Measurements from ENCODE around the gene A4GALT.

Gene A4GALT

GRCh38 chr22:42701694-42702093 is 19.0 kb downstream of the A4GALT start:
- no peak for DNase-seq (ENCODE audit: low spot score)

GRCh38 chr22:42700901-42701300 is 19.8 kb downstream of the A4GALT start:
- no peak for DNase-seq (ENCODE audit: low spot score)

GRCh38 chr22:42700355-42700754 is 20.3 kb downstream of the A4GALT start:
- DNase-seq (ENCODE audit: low spot score), result no peak

- no peak for DNase-seq (ENCODE audit: low spot score)
Measured at GRCh38 chr22:42699976-42700352, 20.7 kb downstream of the A4GALT start.

GRCh38 chr22:42699281-42699975 is 21.2 kb downstream of the A4GALT start:
- no peak for DNase-seq (ENCODE audit: low spot score)

- DNase-seq (ENCODE audit: low spot score), result no peak
Measured at GRCh38 chr22:42697542-42698013, 23.1 kb downstream of the A4GALT start.

GRCh38 chr22:42696331-42696967 is 24.2 kb downstream of the A4GALT start:
- DNase-seq (ENCODE audit: low spot score), result no peak

GRCh38 chr22:42695294-42695693 is 25.4 kb downstream of the A4GALT start:
- DNase-seq (ENCODE audit: low spot score), result no peak

GRCh38 chr22:42693763-42694683 is 26.6 kb downstream of the A4GALT start:
- DNase-seq (ENCODE audit: low spot score), result no peak

GRCh38 chr22:42693055-42693762 is 27.5 kb downstream of the A4GALT start:
- DNase-seq (ENCODE audit: low spot score), result no peak

- DNase-seq (ENCODE audit: low spot score), result no peak
Measured at GRCh38 chr22:42692239-42693054, 28.2 kb downstream of the A4GALT start.

GRCh38 chr22:42691440-42691839 is 29.2 kb downstream of the A4GALT start:
- DNase-seq (ENCODE audit: low spot score), result no peak

GRCh38 chr22:42688241-42689211 is 32.1 kb downstream of the A4GALT start:
- no peak for DNase-seq (ENCODE audit: low spot score)

- DNase-seq (ENCODE audit: low spot score), result no peak
Measured at GRCh38 chr22:42686756-42687491, 33.7 kb downstream of the A4GALT start.

GRCh38 chr22:42685941-42686653 is 34.6 kb downstream of the A4GALT start:
- DNase-seq (ENCODE audit: low spot score), result no peak

- no peak for DNase-seq (ENCODE audit: low spot score)
Measured at GRCh38 chr22:42684462-42685195, 36.0 kb downstream of the A4GALT start.

- DNase-seq (ENCODE audit: low spot score), result no peak
Measured at GRCh38 chr22:42683578-42684283, 36.9 kb downstream of the A4GALT start.
